K562 (cell line): Measurements from ENCODE around the gene HOXB1. TPM values are rescaled to one million over a fixed set of nuclear protein-coding genes. Genes with fewer than 3 reads are reported as not detected.

ENCODE experiments used
- E2F4 ChIP-seq: sonication (generic); formaldehyde crosslinking; IDR thresholded peaks from 2 replicates; pipeline ENCODE4 v1.8.0; 2022; ENCODE audit warnings: mild to moderate bottlenecking, low read depth, missing genetic modification reagents
- FOXP1 ChIP-seq: sonication (generic); formaldehyde crosslinking; IDR thresholded peaks from 2 replicates; pipeline ENCODE4 v1.8.0; 2022; ENCODE audit warnings: mild to moderate bottlenecking, missing genetic modification reagents
- MAX ChIP-seq: sonication (generic); formaldehyde crosslinking; IDR thresholded peaks from 2 replicates; pipeline ENCODE4 v1.9.0; 2022; ENCODE audit warnings: mild to moderate bottlenecking, missing genetic modification reagents
- NR2F6 ChIP-seq: fragments of 450-650 bp; formaldehyde crosslinking; IDR thresholded peaks from 2 replicates; pipeline ENCODE4 v1.4.0; 2020; ENCODE audit warnings: mild to moderate bottlenecking
- PBX2 ChIP-seq, 2 experiments: IDR thresholded peaks in 1 of 2; conservative IDR thresholded peaks in 1 of 2; 2 replicates each; pipeline ENCODE4 v1.6.1; 2016; ENCODE audit warnings: low read depth in 2 of 2, mild to moderate bottlenecking in 1 of 2, missing compliant biosample characterization in 1 of 2, missing genetic modification characterization in 1 of 2, moderate library complexity in 1 of 2
- POLR2H ChIP-seq: IDR thresholded peaks from 2 replicates; pipeline ENCODE4 v1.6.1; 2016; ENCODE audit warnings: missing genetic modification characterization, low read depth, mild to moderate bottlenecking, control low read depth, missing compliant biosample characterization, moderate library complexity
- RERE ChIP-seq: sonication (generic); formaldehyde crosslinking; IDR thresholded peaks from 2 replicates; pipeline ENCODE4 v1.8.0; 2023; ENCODE audit warnings: missing genetic modification reagents, mild to moderate bottlenecking, borderline replicate concordance
- THAP7 ChIP-seq: fragments of 250-450 bp; sonication (Bioruptor Pico); IDR thresholded peaks from 2 replicates; pipeline ENCODE4 v1.5.0; 2021
- XRCC5 ChIP-seq: fragments of 200-400 bp; formaldehyde crosslinking; IDR thresholded peaks from 2 replicates; pipeline ENCODE4 v1.6.1; 2017; ENCODE audit warnings: low read depth, mild to moderate bottlenecking, low read length
- ZNF133 ChIP-seq: fragments of 250-450 bp; sonication (Bioruptor Pico); IDR thresholded peaks from 2 replicates; pipeline ENCODE4 v1.4.0; 2020; ENCODE audit warnings: mild to moderate bottlenecking
- ZNF274 ChIP-seq: IDR thresholded peaks from 2 replicates; pipeline ENCODE4 v1.6.1; 2011; ENCODE audit warnings: low read depth, mild to moderate bottlenecking, low read length, moderate library complexity, borderline replicate concordance
- ZNF395 ChIP-seq: fragments of 200-800 bp; sonication (Bioruptor generic); IDR thresholded peaks from 2 replicates; pipeline ENCODE4 v1.6.1; 2017; ENCODE audit warnings: missing genetic modification characterization, missing compliant biosample characterization
- ZNF511 ChIP-seq: sonication (generic); formaldehyde crosslinking; IDR thresholded peaks from 2 replicates; pipeline ENCODE4 v1.8.0; 2022; ENCODE audit warnings: mild to moderate bottlenecking, missing genetic modification reagents
- polyA plus RNA-seq, 8 experiments: library from polyadenylated mRNA; depleted of rRNA in 4 of 8; stranded (reverse) in 5 of 8; unstranded in 3 of 8; fragments of >200 nt; fragmentation: Nextera tagmentation in 2 of 8; fragmentation: Illumina TruSeq in 1 of 8; extraction: Ambion mirVana in 2 of 8; extraction: Trizol in 1 of 8; gene quantifications; 2 replicates each; pipeline versions ENCODE4 v1.2.1 to v1.2.3, GENCODE V29; 2011 to 2014; ENCODE audit warnings: inconsistent platforms in 1 of 8, missing spikeins in 1 of 8
- total RNA-seq, 7 experiments: library from RNA; depleted of rRNA in 6 of 7; stranded (reverse); fragments of >200 nt in 6 of 7; fragmentation: Illumina TruSeq in 2 of 7; extraction: Trizol in 2 of 7; gene quantifications; 2 replicates each; pipeline versions ENCODE4 v1.2.1 to v1.2.3, GENCODE V29; 2011 to 2021; ENCODE audit warnings: low replicate concordance in 1 of 7

The HOXB1 gene
- total and polyA plus RNA-seq, 9 of the 15 experiments (the other 6 are each of a cell fraction or from before 2014, with no cell fraction given): 0.04 TPM; not detected in 8

GRCh38 chr17:48488548-48489106, 42.2 kb downstream of the HOXB1 start (continued):
- TF ChIP-seq RERE (CRISPR knock-in tag): no peak
- TF ChIP-seq FOXP1 (CRISPR knock-in tag): no peak
- TF ChIP-seq POLR2H: no peak
- TF ChIP-seq ZNF395: peak; percentile 83
- TF ChIP-seq XRCC5: 0 out of 2 replicates have a peak, but pooled peaks have one; percentile 42
- TF ChIP-seq NR2F6: no peak
- no peak for TF ChIP-seq ZNF274
- TF ChIP-seq ZNF133 (CRISPR knock-in tag): no peak
- TF ChIP-seq ZNF511 (CRISPR knock-in tag): no peak
- TF ChIP-seq THAP7 (CRISPR knock-in tag): no peak
- no peak for TF ChIP-seq PBX2 (CRISPR knock-in tag; IDR thresholded peaks at IDR 0.05; ENCODE audit: low read depth)
- 0 out of 2 replicates have a peak, but pooled peaks have one; percentile 7 for TF ChIP-seq PBX2 (tag; conservative IDR thresholded peaks at IDR 0.05; ENCODE audit: low read depth)
- TF ChIP-seq MAX (CRISPR knock-in tag): no peak
- TF ChIP-seq E2F4 (CRISPR knock-in tag): no peak
